Mammary epithelial cell (primary cell): Measurements from ENCODE around the gene TM4SF18.

Source experiments
- EZH2 ChIP-seq: IDR thresholded peaks from 2 replicates; pipeline ENCODE4 v1.6.1; 2012; ENCODE audit warnings: low read length, inconsistent platforms, borderline replicate concordance
- TF ChIP-seq, protein P1 (sequence below), 2 donors: IDR thresholded peaks in 1 of 2; conservative IDR thresholded peaks in 1 of 2; 2 replicates each; pipeline ENCODE4 v1.5.1; 2011 to 2012; ENCODE audit warnings: inconsistent platforms in 2 of 2, low read length in 2 of 2, mild to moderate bottlenecking in 2 of 2, control low read depth in 1 of 2, low read depth in 1 of 2; ENCODE audit not compliant: insufficient read depth in 1 of 2; ENCODE audit errors: extremely low read depth in 1 of 2

DNA sequence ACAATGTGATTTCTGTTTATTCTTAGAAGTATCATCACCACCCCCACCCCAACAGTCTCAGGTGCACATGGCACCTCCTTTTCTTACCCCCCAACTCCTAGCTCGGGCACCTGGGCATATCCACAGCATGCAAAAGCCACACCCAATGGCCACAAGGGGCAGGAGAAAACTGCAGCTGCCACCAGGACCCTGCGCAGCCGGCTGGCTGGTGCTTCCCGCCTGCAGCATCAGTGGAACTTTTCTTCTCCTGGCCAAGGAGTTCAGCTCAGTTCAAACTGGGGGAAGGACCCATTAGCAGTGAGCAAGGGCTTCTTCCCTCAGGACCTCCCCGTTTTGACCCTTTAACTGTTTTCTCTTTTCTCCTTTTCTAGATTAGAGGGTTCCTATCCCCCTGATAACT, 44.8 kb downstream of the TM4SF18 start:
- no peak for TF ChIP-seq EZH2
- TF ChIP-seq, protein P1, sequence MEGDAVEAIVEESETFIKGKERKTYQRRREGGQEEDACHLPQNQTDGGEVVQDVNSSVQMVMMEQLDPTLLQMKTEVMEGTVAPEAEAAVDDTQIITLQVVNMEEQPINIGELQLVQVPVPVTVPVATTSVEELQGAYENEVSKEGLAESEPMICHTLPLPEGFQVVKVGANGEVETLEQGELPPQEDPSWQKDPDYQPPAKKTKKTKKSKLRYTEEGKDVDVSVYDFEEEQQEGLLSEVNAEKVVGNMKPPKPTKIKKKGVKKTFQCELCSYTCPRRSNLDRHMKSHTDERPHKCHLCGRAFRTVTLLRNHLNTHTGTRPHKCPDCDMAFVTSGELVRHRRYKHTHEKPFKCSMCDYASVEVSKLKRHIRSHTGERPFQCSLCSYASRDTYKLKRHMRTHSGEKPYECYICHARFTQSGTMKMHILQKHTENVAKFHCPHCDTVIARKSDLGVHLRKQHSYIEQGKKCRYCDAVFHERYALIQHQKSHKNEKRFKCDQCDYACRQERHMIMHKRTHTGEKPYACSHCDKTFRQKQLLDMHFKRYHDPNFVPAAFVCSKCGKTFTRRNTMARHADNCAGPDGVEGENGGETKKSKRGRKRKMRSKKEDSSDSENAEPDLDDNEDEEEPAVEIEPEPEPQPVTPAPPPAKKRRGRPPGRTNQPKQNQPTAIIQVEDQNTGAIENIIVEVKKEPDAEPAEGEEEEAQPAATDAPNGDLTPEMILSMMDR (conservative IDR thresholded peaks at IDR 0.05 in 1 of 2, IDR thresholded peaks at IDR 0.05 in 1 of 2; ENCODE audit: extremely low read depth in 1 of 2, insufficient read depth in 1 of 2, low read depth in 1 of 2, low read length in 2 of 2), result no peak
